HL-60/S4 (cell line): ENCODE measurements around the gene SAPCD2.

Experiments
- in situ Hi-C: fragments of 300-500 bp; cut with MboI; formaldehyde crosslinking; loops from 2 replicates; pipeline ENCODE4 v1.14.3; 2022; ENCODE audit warnings: low sequenced_read_pairs

SAPCD2 gene

DNA sequence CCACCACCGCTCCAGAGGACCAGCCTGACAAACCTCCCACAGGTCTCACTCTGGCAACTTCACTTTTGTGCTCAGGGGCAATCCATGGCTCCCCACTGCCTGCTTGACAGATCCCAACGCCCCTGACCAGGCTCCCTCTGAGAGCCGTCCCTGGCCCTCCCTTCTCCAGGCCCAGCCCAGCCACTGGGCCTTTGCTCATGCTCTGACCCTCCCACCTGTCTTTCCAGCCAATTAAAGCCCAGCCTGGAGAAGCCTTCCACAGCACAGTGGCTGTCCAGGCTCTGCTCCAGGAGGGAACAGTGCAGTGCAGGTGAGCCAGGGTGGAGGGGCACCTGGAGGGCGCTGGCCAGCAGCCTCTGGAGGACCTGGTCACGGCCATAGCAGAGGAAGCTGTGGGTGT is 19.8 kb downstream of the SAPCD2 start:
- in situ Hi-C loops = no loop called here

DNA sequence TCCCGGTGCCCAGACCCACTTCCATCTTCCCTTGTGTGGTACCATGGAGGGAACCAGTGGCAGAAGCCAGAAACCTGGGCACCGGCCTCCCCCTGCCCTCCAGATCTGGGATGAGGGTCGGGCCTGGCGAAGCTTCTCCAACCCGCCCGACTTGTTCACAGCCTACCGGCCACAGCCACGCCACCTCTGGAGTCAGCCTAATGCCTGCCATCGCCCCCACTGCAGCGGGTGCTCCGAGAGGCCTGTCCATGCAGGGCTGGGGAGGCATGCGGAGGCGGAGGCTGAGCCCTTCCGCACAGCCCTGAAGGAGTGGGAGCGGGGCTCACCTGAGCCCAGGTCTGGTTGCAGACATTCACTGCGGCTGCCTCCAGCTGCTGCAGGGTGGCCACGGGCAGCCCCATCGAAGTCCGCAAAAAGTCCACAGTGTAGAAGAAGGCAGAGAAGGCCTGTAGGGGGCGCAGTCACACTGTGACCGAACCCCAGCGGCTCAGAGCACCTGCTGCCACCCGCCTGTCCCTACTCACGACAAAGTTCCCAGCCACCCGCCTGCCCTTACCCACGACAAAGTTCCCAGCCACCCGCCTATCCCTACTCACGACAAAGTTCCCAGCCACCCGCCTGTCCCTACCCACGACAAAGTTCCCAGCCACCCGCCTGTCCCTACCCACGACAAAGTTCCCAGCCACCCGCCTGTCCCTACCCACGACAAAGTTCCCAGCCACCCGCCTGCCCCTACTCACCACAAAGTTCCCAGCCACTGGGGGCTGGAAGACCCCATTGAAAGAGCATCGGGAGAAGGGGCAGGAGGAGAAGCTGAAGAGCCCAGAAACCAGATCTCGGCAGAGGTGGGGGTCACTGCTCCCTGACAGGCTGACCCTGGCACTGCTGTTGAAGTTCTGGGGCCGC is 20.6 kb downstream of the SAPCD2 start:
- in situ Hi-C loops = loop anchor here (25.0 kb wide), 1 partner anchor 262 kb away; the partner anchor contains the start of genes CCDC183 and TMEM141

DNA sequence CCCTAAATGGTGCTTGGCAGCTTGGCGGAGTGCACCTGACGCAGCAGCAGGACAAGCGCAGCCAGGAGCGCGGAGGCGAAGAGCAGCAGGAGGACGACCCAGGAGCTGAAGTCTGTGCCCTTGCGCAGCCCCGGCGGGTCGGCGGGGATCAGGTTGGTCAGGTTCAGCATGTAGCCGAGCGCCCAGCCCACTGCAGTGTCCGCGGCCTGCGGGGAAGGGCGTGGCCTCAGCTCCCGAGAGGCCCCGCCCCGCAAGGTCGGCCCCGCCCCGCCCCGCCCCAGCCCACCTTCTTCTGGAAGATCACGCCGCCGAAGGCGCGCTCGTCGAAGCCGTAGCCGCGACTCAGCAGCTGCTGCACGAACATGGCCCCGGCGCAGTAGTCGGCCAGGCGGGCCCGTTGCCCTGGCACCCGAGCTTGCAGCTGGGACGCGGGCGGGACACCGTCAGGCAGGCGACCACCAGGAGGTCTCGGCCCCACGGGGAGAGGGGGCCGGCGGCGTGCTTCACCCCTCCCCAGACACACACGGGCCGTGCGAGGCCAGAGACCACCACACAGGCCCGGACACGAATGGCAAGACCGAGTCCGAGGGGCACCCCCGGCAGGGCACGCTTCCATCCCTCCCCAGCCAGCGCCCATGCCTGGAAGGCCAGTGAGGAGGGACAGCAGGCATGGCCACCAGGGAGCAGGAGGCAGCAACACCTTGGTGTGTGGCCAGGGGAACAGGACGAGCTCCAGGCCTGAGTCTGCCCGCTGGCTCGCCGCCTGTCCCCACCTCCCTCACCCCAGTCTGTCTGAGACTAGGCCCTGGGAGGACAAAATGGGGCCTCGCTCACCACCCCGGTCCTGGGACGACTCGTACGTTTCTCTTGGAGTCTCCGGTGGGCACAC is 21.5 kb downstream of the SAPCD2 start:
- in situ Hi-C loops = loop anchor here (25.0 kb wide), 1 partner anchor 262 kb away; the partner anchor contains the start of genes CCDC183 and TMEM141

DNA sequence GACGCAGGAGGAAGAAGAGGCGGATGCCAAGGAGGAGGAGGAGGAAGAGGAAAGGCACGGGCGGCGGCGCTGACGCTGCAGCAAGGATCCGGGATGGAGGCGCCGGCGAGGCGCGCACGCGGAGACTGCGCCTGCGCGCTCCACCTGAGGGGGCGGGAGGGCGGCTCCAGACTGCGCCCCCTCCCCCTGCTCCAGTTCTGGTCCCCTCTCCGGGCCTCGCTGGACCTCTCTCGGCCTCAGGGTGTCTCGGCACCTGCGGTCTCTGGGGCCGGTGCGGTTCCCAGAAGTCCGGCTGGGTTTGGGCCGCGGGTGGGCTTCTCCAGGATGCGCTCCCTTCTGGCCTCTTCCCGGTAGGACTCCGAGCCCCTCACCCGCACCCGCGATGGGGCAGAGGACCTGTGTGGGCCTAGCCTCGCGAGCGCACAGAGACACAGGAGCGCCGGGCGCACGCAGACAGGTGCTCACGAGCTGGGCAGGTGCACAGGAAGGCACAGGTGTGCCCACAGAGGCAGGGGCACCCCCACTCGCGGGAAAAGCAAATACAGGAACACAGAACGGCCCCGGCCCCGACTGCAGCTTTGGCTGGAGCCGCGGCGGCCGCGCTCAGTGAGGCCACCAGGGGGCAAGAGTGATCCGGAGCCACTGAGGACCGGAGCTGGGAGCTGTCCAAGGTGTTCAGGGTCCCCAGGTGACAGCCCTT is 24.1 kb downstream of the SAPCD2 start, which contains the start of gene NPDC1:
TSS of gene NPDC1 (minus strand) at position 90 of the 700 bp plus-strand sequence. CDS start 188 bp downstream, outside the sequence.
- in situ Hi-C loops = loop anchor here (25.0 kb wide), 1 partner anchor 259 kb away; the partner anchor contains the start of genes CCDC183 and TMEM141

GRCh38 chr9:137045294-137046087 is 24.9 kb downstream of the SAPCD2 start:
- in situ Hi-C loops = loop anchor here (25.0 kb wide), 1 partner anchor 258 kb away; the partner anchor contains the start of genes CCDC183 and TMEM141

DNA sequence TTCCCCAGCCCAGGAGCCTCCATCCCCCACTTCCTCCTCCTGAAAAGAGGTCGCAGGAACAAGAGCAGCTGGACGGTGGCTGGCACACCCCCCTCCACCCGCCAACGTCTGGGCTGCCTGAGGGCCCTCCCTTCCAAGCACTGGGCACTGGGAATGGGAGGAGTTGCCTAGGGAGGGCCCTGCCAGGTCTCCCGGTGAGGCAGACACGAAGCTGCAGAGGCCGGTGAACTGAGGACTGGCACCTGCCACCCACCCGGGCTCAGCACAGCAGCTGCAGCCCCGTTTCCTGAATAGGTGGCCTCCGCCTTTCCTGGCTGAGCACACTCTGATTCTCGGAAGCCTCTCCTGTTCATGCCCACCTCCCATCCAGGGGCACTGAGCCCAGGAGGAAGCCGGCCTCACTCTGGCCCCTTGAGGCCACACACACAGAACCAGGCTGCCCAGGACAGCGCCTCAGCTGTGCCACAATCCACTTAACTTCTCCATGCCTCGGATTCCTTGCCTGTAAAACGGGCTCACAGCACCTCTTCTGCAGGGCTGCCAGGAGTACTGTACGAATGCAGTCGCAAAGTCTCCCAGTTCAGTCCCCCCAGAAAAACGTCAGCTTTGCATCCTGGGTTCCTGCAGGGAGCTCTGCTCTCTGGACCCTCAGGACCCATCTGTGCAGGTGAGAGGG is 25.7 kb downstream of the SAPCD2 start:
- in situ Hi-C loops = loop anchor here (25.0 kb wide), 1 partner anchor 257 kb away; the partner anchor contains the start of genes CCDC183 and TMEM141

DNA sequence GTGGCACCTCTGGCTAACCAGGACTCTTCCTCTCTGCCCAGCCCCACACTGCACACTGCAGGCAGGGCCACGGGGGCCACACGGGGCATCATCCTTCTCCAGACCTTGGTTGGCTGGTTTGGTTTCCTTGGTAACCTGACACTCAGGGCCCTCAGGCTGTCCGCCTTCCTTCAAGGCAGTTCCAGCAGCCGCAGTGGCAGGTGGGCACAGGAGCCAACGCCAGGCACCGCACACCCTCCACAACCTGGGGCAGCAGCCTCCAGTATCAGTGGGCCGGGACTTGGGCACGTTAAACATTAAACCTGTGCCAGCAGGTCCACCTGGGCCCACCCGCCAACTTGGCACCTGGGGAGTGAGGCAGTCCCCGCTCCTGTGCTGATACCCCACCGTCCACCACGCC is 26.3 kb downstream of the SAPCD2 start:
- in situ Hi-C loops = loop anchor here (25.0 kb wide), 1 partner anchor 257 kb away; the partner anchor contains the start of genes CCDC183 and TMEM141

DNA sequence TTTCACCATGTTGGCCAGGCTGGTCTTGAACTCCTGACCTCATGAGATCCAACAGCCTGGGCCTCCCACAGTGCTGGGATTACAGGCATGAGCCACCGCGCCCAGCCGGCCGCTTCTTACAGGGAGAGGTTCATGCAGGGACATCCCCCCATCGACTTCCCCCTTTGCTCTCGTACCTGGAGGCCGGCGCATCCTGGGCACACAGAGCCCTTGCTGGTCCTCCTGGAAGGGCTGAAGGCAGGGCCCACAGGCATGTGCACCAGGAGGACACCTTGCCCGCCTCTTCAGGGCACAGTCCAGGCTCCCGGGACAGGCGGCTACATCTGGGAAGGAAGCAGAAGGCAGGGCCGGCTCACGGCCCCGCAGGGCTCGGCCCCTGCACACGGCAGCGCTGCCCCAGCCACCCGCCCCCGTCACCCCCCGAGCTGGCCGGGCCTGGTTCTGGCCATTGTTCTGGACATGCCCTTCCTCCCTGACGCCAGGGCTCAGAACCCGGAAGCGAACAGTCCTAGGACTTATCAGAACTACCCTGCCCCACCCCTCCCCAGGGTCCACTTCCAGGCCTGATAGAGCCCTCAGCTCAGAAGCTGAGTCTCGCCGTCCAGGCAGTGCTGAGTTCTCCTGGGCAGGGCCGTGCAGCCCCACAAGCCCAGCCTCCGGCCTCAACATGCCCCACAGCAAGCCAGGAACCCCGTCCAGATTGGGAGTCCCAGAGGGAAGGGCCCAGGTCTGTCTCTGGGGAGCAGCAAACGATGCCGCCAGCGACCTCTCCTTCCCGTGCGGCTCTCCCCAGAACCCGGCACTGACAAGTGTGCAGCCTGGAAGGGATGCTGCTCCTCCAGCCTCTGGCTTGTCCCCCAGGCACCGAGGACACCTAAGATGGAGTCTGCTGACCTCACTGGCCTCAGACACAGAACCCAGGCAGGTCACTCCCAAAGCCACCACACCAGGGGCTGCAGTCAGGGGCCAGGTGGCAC is 27.3 kb downstream of the SAPCD2 start:
- in situ Hi-C loops = loop anchor here (25.0 kb wide), 1 partner anchor 256 kb away; the partner anchor contains the start of genes CCDC183 and TMEM141

DNA sequence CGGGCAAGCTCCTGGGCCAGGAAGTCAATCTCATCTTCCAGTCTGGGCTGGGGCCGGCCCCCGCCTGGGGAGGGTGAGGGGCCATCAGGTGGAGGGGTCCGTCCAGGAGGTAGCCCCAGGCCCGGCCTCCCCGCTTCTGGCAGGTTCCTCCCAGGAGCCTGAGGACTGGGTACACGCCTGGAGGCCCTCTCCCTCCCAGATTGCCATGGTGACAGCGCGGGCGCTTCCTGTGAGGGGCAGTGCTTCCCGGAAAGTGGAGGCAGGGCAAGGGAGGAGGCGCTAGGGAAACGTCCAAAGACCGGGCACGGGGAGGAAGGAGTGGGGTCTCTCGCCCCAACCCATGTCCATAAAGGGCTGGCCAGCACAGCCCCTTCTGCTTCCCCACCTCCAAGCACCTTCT is 29.2 kb downstream of the SAPCD2 start:
- in situ Hi-C loops = loop anchor here (25.0 kb wide), 1 partner anchor 254 kb away; the partner anchor contains the start of genes CCDC183 and TMEM141

DNA sequence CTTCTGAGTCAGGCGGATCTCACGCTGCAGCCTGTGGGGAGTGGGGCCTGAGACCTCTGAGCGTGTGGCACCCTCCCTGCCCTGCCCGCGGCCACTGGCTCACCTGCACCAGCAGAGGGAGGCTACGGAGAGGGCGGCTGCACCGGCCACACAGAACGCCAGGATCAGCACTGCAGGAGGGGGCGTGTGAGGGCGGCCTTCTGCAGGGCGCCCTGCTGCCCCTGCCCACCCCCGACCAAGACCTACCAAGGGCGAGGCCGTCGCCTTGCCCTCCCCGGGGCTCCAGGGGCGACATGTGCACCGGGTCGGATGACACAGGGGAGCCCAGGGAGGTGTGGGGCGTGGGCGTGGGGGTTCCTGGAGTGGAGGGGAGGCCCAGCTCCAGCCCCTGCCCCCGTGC is 29.8 kb downstream of the SAPCD2 start:
- in situ Hi-C loops = loop anchor here (25.0 kb wide), 1 partner anchor 253 kb away; the partner anchor contains the start of genes CCDC183 and TMEM141

DNA sequence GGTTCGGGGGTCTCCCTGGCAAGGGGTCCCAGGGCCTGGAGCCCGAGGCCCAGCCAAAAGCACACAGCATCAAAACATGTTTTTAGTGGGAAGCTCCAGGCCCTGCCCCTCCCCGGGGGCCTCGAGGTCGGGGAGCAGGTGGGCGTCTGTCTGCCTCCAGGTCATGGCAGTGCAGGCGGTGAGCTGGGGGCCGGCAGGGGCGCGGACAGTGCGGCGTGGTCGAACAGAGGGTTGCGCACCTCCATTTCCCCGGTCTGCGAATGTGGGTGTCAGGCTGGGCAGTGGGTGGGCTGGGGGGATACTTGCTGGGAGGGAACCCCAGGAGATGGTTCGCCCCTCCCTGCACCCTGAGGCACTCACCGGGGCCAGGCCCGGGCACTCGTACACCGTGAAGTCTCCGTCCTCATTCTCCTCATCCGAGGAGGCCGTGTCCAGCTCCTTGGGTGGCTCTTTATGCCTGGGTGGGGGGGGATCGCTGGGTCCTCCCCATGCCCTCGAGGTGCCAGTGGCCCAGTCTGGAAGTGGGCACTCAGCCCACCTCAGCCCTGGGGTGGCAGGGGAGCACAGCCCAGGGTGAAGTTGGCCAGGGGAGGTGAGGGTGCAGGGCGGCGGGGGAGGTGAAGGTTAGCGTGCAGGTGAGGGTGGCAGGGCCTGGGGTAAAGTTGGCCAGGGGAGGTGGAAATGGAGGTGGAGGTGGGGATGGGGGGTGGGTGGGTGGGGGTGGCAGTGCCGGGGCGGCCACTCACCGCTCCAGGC is 30.6 kb downstream of the SAPCD2 start:
- in situ Hi-C loops = loop anchor here (25.0 kb wide), 1 partner anchor 252 kb away; the partner anchor contains the start of genes CCDC183 and TMEM141

- in situ Hi-C loops = loop anchor here (25.0 kb wide), 1 partner anchor 252 kb away; the partner anchor contains the start of genes CCDC183 and TMEM141
Observed at GRCh38 chr9:137038916-137039315, 31.4 kb downstream of the SAPCD2 start.

DNA sequence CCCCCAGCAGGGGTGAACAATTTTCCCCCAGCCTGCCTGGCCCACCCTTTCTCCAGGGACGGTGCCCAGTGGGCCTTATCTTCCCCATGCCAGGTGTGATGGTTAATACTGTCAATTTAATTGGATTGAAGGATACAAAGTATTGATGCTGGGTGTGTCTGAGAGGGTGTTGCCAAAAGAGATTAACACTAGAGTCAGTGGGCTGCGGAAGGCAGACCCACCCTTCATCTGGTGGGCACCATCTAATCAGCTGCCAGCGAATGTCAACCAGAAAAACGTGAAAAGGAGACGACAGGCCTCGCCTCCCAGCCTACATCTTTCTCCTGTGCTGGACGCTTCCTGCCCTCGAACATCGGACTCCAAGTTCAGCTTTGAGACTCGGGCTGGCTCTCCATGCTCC is 32.9 kb downstream of the SAPCD2 start:
- in situ Hi-C loops = loop anchor here (25.0 kb wide), 1 partner anchor 250 kb away; the partner anchor contains the start of genes CCDC183 and TMEM141

GRCh38 chr9:137037035-137037434 is 33.3 kb downstream of the SAPCD2 start:
- in situ Hi-C loops = loop anchor here (25.0 kb wide), 1 partner anchor 250 kb away; the partner anchor contains the start of genes CCDC183 and TMEM141

- in situ Hi-C loops = loop anchor here (25.0 kb wide), 1 partner anchor 249 kb away; the partner anchor contains the start of genes CCDC183 and TMEM141
Observed at GRCh38 chr9:137035937-137036336, 34.4 kb downstream of the SAPCD2 start.

DNA sequence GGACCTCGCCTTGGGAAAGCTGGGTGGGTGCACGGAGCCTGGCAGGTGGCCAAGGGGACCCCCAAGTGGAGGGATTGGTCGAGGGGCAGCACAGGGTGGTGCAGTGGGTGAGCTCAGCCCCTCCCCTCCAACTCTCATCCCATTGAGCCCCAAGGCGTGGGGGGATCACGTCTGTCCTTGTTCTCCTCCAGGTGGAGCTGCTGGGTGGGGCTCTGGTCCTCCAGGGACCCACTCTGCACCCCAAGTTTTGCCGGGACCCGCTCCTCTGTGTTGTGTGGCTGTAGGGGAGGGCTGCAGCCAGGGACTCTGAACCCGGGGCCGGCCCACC is 34.9 kb downstream of the SAPCD2 start:
- in situ Hi-C loops = loop anchor here (25.0 kb wide), 1 partner anchor 248 kb away; the partner anchor contains the start of genes CCDC183 and TMEM141
